HepG2 (cell line): Measurements from ENCODE around the gene BPGM. TPM values are rescaled to one million over a fixed set of nuclear protein-coding genes. Genes with fewer than 3 reads are reported as not detected.
A peak's percentile ranks its signal among the peaks of the same experiment; 100 is the strongest.

Experiments
- ATAC-seq: fragments of 200-7000 bp; cut with Tn5 transposase; 3 replicates; pipeline ENCODE4 v1.9.1; 2020; ENCODE audit warnings: mild to moderate bottlenecking, moderate library complexity
- BruUV-seq: library from RNA; stranded (reverse); fragments of 400-500 nt; replicated peaks from 2 replicates; lab custom pipeline; 2021; lab: Mats Ljungman, UMichigan
- CTCF ChIA-PET: fragments of 300-600 bp; formaldehyde crosslinking; extraction: SDS; loops from one replicate; lab custom pipeline; 2021; ENCODE audit warnings: low total read pairs, inconsistent platforms, low intra/inter-chr PET ratio; lab: Yijun Ruan, JAX
- POLR2A ChIA-PET: fragments of 350-600 bp; sonication (Branson Sonifier 250); formaldehyde crosslinking; loops from one replicate; lab custom pipeline; 2020; ENCODE audit warnings: antibody characterized with exemption, inconsistent platforms; lab: Yijun Ruan, JAX
- DNase-seq: peaks from one replicate; pipeline ENCODE4 v3.0.0-alpha.2; 2015; ENCODE audit warnings: low spot score
- FAIRE-seq: peaks from 3 replicates; lab custom pipeline; 2011; peaks lifted over from hg19 to GRCh38; lab: Jason Lieb, UNC
- H2AFZ ChIP-seq: one replicate; pipeline ENCODE4 v1.6.1; 2011; ENCODE audit warnings: low read length, inconsistent platforms
- H3K27ac ChIP-seq: fragments of 300-600 bp; 3 replicates; pipeline ENCODE4 v1.8.0; 2011; ENCODE audit warnings: mixed run types, mild to moderate bottlenecking, mixed read lengths, low read length, inconsistent platforms; ENCODE audit not compliant: insufficient read depth; ENCODE audit errors: extremely low read length
- H3K27me3 ChIP-seq, 2 experiments: fragments of 200-600 bp in 1 of 2; 2 replicates in 1 of 2; 3 replicates in 1 of 2; pipeline versions ENCODE4 v1.6.0 to v1.8.0; 2011; ENCODE audit warnings: low read length in 2 of 2, mild to moderate bottlenecking in 2 of 2, moderate library complexity in 2 of 2, inconsistent platforms in 1 of 2; ENCODE audit not compliant: insufficient read depth in 2 of 2, control insufficient read depth in 1 of 2
- H3K36me3 ChIP-seq, 2 experiments: fragments of 200-600 bp in 1 of 2; replicated peaks in 1 of 2; 2 replicates in 1 of 2; 3 replicates in 1 of 2; pipeline versions ENCODE4 v1.5.1 to v1.8.0; 2011; ENCODE audit warnings: low read length in 2 of 2, inconsistent platforms in 1 of 2; ENCODE audit not compliant: insufficient read depth in 2 of 2, control insufficient read depth in 1 of 2
- H3K4me1 ChIP-seq: 2 replicates; pipeline ENCODE4 v1.5.1; 2012; ENCODE audit warnings: low read length, inconsistent platforms; ENCODE audit not compliant: insufficient read depth
- H3K4me2 ChIP-seq: 2 replicates; pipeline ENCODE4 v1.6.0; 2011; ENCODE audit warnings: low read depth, low read length, inconsistent platforms
- H3K4me3 ChIP-seq, 3 experiments: fragments of 200-600 bp in 1 of 3; sonication (generic), shearing (Covaris generic) in 1 of 3; replicated peaks in 1 of 3; 2 replicates each; pipeline ENCODE4 v1.5.1; 2011 to 2016; ENCODE audit warnings: low read length in 3 of 3, inconsistent platforms in 2 of 3, low read depth in 2 of 3, mild to moderate bottlenecking in 2 of 3, control low read depth in 1 of 3, mixed read lengths in 1 of 3; ENCODE audit not compliant: insufficient read depth in 1 of 3
- H3K79me2 ChIP-seq: one replicate; pipeline ENCODE4 v1.6.1; 2011; ENCODE audit warnings: low read length, inconsistent platforms; ENCODE audit not compliant: insufficient read depth
- H3K9ac ChIP-seq: 2 replicates; pipeline ENCODE4 v1.6.0; 2011; ENCODE audit warnings: mild to moderate bottlenecking, low read depth, low read length, inconsistent platforms; ENCODE audit not compliant: insufficient read depth
- H3K9me3 ChIP-seq: 2 replicates; pipeline ENCODE4 v1.5.1; 2012; ENCODE audit warnings: mild to moderate bottlenecking, low read length
- H4K20me1 ChIP-seq: 2 replicates; pipeline ENCODE4 v1.6.0; 2011; ENCODE audit warnings: inconsistent platforms, mild to moderate bottlenecking, low read length, moderate library complexity; ENCODE audit not compliant: insufficient read depth
- ATF7 ChIP-seq, 2 experiments: fragments of 450-650 bp in 1 of 2; sonication (generic) in 1 of 2; formaldehyde crosslinking in 1 of 2; IDR thresholded peaks; 2 replicates each; pipeline versions ENCODE4 v1.4.0 to v1.6.1; 2016 to 2020; ENCODE audit warnings: antibody characterized with exemption in 1 of 2, mild to moderate bottlenecking in 1 of 2, missing genetic modification reagents in 1 of 2
- CENPT ChIP-seq: sonication (generic); formaldehyde crosslinking; IDR thresholded peaks from 2 replicates; pipeline ENCODE4 v1.8.0; 2022; ENCODE audit warnings: low read depth, mild to moderate bottlenecking, moderate library complexity, missing genetic modification reagents
- HOXA5 ChIP-seq: sonication (generic); formaldehyde crosslinking; IDR thresholded peaks from 2 replicates; pipeline ENCODE4 v1.4.0; 2020; ENCODE audit warnings: missing genetic modification reagents
- IKZF4 ChIP-seq: sonication (generic); formaldehyde crosslinking; IDR thresholded peaks from 2 replicates; pipeline ENCODE4 v1.5.1; 2020; ENCODE audit warnings: borderline replicate concordance, mild to moderate bottlenecking, low read depth, missing genetic modification reagents; ENCODE audit errors: not compliant biosample characterization
- JUNB ChIP-seq: sonication (generic); formaldehyde crosslinking; IDR thresholded peaks from 2 replicates; pipeline ENCODE4 v1.8.0; 2022; ENCODE audit warnings: missing genetic modification reagents, mild to moderate bottlenecking, borderline replicate concordance
- MAX ChIP-seq: IDR thresholded peaks from 2 replicates; pipeline ENCODE4 v1.6.1; 2012; ENCODE audit warnings: inconsistent platforms
- ZNF850 ChIP-seq: sonication (generic); formaldehyde crosslinking; conservative IDR thresholded peaks from 2 replicates; pipeline ENCODE4 v1.9.0; 2021; ENCODE audit warnings: mild to moderate bottlenecking, missing genetic modification reagents
- ZSCAN30 ChIP-seq: sonication (generic); formaldehyde crosslinking; IDR thresholded peaks from 2 replicates; pipeline ENCODE4 v1.5.0; 2020; ENCODE audit warnings: mild to moderate bottlenecking, missing genetic modification reagents
- WGBS: methylation state at CpG from one replicate; pipeline ENCODE4 v1.1.6; 2017; ENCODE audit warnings: low lambda C conversion rate; 5-methylcytosine and 5-hydroxymethylcytosine counted together
- in situ Hi-C: cut with HindIII; loops from 2 replicates; pipeline ENCODE4 v1.10.0; 2017; ENCODE audit warnings: low pct_unique_long_range_greater_than_20kb; ENCODE audit not compliant: extremely low pct_ligation_motif_present
- intact Hi-C: fragments of 100-400 bp; cut with micrococcal nuclease; formaldehyde crosslinking; loops from one replicate; pipeline ENCODE4 v1.10.0; 2022; ENCODE audit not compliant: unreplicated experiment
- polyA plus RNA-seq, 8 experiments: library from polyadenylated mRNA; depleted of rRNA in 3 of 8; stranded (reverse) in 7 of 8; unstranded in 1 of 8; fragments of >200 nt; fragmentation: Illumina TruSeq in 4 of 8; extraction: Trizol in 4 of 8; gene quantifications; 2 replicates each; pipeline versions ENCODE4 v1.2.1 to v1.2.3, GENCODE V29; 2011 to 2016; ENCODE audit warnings: low read depth in 4 of 8, missing spikeins in 1 of 8, mixed read lengths in 1 of 8; ENCODE audit not compliant: insufficient read depth in 1 of 8
- total RNA-seq, 5 experiments: library from RNA; depleted of rRNA; stranded (reverse); fragments of >200 nt; fragmentation: Illumina TruSeq; extraction: Trizol; gene quantifications; 2 replicates each; pipeline ENCODE4 v1.2.3, GENCODE V29; 2016; ENCODE audit warnings: low read depth in 1 of 5
- TF ChIP-seq, protein P1 (sequence below): sonication (generic); formaldehyde crosslinking; IDR thresholded peaks from 2 replicates; pipeline ENCODE4 v1.5.0; 2020; ENCODE audit warnings: mild to moderate bottlenecking, missing genetic modification reagents, borderline replicate concordance
- TF ChIP-seq, protein P2 (sequence below): sonication (generic); formaldehyde crosslinking; IDR thresholded peaks from 2 replicates; pipeline ENCODE4 v1.5.0; 2020; ENCODE audit warnings: missing genetic modification reagents, mild to moderate bottlenecking, borderline replicate concordance

The BPGM gene
- total and polyA plus RNA-seq, 2 of the 13 experiments (the other 11 are each of a cell fraction or from before 2014, with no cell fraction given), result 4.0 to 7.5 TPM

DNA sequence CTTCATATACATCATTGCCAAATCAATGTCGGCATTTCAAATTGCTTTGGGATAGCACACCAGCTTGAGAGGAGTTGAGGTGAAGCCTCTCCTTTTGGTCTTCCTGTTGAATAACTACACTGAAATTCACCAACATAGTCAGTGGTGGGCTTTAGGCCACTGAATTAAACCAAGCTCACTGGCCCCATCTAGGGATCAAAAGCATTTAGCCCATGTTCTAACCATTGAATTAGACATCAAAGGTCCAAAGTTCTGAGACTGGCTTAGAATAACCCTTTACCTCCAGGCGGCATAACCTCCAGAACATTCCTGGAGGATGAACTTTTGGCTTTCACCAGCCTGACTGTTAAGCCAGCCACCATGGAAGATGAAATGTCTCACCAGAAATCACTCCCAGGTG is 54.6 kb downstream of the BPGM start:
- BruUV-seq, result no TSS peak
- Histone ChIP-seq H4K20me1 (no peaks in the 10 kb centered on the region), H3K4me2 (no peak overlapping the region), H3K27ac (no peak overlapping the region), H3K79me2 (no peaks in the 10 kb centered on the region), H3K4me1 (peaks cover 19% of the 10 kb centered on the region), H3K9me3 (no peaks in the 10 kb centered on the region), H3K36me3 (no peaks in the 10 kb centered on the region), H2AFZ (no peak overlapping the region), H3K27me3 (peaks cover 0 to 29% of the 10 kb centered on the region in 2 experiments; a peak in 1 of 5 replicates), H3K4me3 (no peak overlapping the region), H3K9ac (no peak overlapping the region)
- peak; percentile 48 for DNase-seq
- FAIRE-seq, result peak; percentile 63
- in situ Hi-C loops, result loop anchor here (5.0 kb wide), 1 partner anchor 69 kb away; no protein-coding TSS in a partner anchor
- ChIA-PET CTCF (interaction anchor here (1.2 kb wide), 1 partner anchor 69 kb away, joined by 4 read pairs; no protein-coding TSS in a partner anchor), POLR2A (no interaction called here)
- intact Hi-C loops, result loop anchor here (2.0 to 5.0 kb wide), 2 partner anchors 54 to 68 kb away; partner anchors contain the start of gene BPGM
- WGBS, result 45% methylated on average over 2 of the region's 2 CpGs
- ATAC-seq, result peak; percentile 80
- TF ChIP-seq MAX, result no peak
- TF ChIP-seq ATF7 (IDR thresholded peaks at IDR 0.05), result no peak
- TF ChIP-seq ATF7 (CRISPR knock-in tag; IDR thresholded peaks at IDR 0.05), result no peak
- TF ChIP-seq ZNF850, result no peak
- no peak for TF ChIP-seq HOXA5 (CRISPR knock-in tag)
- TF ChIP-seq, protein P1, sequence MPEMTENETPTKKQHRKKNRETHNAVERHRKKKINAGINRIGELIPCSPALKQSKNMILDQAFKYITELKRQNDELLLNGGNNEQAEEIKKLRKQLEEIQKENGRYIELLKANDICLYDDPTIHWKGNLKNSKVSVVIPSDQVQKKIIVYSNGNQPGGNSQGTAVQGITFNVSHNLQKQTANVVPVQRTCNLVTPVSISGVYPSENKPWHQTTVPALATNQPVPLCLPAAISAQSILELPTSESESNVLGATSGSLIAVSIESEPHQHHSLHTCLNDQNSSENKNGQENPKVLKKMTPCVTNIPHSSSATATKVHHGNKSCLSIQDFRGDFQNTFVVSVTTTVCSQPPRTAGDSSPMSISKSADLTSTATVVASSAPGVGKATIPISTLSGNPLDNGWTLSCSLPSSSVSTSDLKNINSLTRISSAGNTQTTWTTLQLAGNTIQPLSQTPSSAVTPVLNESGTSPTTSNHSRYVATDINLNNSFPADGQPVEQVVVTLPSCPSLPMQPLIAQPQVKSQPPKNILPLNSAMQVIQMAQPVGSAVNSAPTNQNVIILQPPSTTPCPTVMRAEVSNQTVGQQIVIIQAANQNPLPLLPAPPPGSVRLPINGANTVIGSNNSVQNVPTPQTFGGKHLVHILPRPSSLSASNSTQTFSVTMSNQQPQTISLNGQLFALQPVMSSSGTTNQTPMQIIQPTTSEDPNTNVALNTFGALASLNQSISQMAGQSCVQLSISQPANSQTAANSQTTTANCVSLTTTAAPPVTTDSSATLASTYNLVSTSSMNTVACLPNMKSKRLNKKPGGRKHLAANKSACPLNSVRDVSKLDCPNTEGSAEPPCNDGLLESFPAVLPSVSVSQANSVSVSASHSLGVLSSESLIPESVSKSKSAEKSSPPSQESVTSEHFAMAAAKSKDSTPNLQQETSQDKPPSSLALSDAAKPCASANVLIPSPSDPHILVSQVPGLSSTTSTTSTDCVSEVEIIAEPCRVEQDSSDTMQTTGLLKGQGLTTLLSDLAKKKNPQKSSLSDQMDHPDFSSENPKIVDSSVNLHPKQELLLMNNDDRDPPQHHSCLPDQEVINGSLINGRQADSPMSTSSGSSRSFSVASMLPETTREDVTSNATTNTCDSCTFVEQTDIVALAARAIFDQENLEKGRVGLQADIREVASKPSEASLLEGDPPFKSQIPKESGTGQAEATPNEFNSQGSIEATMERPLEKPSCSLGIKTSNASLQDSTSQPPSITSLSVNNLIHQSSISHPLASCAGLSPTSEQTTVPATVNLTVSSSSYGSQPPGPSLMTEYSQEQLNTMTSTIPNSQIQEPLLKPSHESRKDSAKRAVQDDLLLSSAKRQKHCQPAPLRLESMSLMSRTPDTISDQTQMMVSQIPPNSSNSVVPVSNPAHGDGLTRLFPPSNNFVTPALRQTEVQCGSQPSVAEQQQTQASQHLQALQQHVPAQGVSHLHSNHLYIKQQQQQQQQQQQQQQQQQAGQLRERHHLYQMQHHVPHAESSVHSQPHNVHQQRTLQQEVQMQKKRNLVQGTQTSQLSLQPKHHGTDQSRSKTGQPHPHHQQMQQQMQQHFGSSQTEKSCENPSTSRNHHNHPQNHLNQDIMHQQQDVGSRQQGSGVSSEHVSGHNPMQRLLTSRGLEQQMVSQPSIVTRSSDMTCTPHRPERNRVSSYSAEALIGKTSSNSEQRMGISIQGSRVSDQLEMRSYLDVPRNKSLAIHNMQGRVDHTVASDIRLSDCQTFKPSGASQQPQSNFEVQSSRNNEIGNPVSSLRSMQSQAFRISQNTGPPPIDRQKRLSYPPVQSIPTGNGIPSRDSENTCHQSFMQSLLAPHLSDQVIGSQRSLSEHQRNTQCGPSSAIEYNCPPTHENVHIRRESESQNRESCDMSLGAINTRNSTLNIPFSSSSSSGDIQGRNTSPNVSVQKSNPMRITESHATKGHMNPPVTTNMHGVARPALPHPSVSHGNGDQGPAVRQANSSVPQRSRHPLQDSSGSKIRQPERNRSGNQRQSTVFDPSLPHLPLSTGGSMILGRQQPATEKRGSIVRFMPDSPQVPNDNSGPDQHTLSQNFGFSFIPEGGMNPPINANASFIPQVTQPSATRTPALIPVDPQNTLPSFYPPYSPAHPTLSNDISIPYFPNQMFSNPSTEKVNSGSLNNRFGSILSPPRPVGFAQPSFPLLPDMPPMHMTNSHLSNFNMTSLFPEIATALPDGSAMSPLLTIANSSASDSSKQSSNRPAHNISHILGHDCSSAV (CRISPR knock-in tag), result no peak
- TF ChIP-seq IKZF4 (CRISPR knock-in tag), result no peak
- TF ChIP-seq, protein P2, sequence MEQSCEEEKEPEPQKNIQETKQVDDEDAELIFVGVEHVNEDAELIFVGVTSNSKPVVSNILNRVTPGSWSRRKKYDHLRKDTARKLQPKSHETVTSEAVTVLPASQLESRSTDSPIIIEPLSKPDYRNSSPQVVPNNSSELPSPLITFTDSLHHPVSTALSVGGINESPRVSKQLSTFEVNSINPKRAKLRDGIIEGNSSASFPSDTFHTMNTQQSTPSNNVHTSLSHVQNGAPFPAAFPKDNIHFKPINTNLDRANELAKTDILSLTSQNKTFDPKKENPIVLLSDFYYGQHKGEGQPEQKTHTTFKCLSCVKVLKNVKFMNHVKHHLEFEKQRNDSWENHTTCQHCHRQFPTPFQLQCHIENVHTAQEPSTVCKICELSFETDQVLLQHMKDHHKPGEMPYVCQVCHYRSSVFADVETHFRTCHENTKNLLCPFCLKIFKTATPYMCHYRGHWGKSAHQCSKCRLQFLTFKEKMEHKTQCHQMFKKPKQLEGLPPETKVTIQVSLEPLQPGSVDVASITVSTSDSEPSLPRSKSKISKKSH (CRISPR knock-in tag), result no peak
- no peak for TF ChIP-seq CENPT
- TF ChIP-seq ZSCAN30 (CRISPR knock-in tag), result no peak
- TF ChIP-seq JUNB, result no peak
